GM18951 (cell line): ENCODE measurements around the gene MT1E.

Source experiments
- POLR2A ChIP-seq: IDR thresholded peaks from 4 replicates; pipeline ENCODE4 v1.6.1; 2011; ENCODE audit warnings: mild to moderate bottlenecking; ENCODE audit not compliant: insufficient read length, insufficient read depth; ENCODE audit errors: extremely low read depth
- in situ Hi-C: fragments of 300-500 bp; cut with MboI; formaldehyde crosslinking; loops from one replicate; pipeline ENCODE4 v1.12.0; 2022; ENCODE audit warnings: low sequenced_read_pairs, mixed read lengths, inconsistent platforms; ENCODE audit not compliant: unreplicated experiment

MT1E gene

DNA sequence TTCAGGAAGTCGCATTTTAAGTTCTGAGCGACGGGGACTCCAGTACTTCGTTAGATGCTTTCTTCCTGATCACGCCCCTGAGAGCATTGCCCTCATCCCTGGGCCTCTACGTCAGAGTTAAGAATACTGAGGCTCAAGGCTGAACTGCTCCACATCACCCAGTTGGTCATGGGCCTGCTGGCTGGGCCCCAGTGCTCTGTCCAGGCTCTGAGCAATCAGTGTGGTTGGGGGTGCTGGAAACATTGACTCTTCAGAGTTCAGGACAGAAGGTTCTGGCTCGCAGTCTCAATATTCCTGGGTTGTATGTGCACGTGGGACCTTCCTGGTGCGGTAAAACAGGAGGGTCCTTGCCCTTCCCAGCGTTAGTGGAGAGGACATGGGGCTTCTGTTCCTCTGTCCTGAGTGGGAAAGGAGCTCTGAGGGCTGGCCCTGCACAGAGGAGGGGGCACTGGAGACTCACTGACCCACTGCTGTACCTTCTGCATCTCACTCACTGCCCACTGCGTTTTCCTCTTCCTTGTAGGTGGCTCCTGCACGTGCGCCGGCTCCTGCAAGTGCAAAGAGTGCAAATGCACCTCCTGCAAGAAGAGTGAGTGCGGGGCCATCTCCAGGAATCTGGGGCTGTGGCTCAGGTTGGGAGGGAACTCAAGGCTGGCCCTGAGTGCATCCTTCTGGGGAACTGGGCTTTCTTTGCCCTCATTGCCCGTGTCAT lies 518 bp downstream of the MT1E start:
- no peak for TF ChIP-seq POLR2A
- in situ Hi-C loops, result no loop called here

DNA sequence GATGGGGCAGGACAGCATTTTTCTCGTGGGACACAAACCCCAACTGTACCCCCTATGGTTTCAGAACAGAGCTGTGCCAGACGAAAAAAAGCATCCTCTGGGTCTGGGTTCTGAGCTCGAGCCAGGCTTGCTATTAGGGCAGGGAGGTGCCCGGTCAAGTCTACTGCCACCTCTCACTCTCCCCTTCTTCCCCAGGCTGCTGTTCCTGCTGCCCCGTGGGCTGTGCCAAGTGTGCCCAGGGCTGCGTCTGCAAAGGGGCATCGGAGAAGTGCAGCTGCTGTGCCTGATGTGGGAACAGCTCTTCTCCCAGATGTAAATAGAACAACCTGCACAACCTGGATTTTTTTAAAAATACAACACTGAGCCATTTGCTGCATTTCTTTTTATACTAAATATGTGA lies 1.1 kb downstream of the MT1E start:
- in situ Hi-C loops, result no loop called here
- no peak for TF ChIP-seq POLR2A

DNA sequence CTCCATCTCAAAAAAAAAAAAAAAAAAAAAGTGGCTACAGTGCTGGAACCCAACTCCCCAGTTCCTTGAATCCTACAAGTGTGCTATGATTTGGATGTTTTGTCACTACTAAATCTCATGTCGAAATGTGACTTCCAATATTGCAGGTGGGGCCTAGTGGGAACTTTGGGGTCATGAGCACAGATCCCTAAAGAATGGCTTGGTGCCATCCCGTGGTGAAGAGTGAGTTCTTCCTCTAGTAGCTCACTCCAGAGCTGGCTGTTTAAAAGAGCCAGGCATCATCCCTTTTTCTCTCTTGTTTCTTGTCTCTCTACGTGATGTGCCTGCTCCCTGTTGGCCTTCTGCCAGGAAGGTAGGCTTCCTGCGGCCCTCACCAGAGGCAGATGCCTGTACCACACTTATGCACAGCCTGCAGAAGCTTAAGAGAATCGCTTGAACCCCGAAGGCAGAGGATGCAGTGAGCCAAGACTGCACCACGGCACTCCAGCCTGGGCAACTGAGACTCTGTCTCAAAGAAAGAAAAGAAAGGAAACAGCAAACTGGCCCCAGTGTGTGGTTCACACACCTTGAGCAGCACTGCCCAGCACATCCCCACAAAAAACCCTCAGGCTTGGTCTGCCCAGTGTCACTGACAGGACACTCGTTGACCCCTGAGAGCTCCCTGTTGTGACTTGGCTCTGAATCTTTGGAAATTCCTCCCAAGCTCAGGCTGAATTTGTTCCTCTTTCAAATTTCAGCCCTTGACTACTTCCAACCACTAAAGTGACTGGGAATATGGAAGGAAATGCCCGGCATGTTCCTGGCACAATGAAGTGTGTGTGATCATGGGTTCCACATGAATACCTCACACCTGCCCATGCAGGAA lies 3.1 kb downstream of the MT1E start:
- no peak for TF ChIP-seq POLR2A
- in situ Hi-C loops, result no loop called here

DNA sequence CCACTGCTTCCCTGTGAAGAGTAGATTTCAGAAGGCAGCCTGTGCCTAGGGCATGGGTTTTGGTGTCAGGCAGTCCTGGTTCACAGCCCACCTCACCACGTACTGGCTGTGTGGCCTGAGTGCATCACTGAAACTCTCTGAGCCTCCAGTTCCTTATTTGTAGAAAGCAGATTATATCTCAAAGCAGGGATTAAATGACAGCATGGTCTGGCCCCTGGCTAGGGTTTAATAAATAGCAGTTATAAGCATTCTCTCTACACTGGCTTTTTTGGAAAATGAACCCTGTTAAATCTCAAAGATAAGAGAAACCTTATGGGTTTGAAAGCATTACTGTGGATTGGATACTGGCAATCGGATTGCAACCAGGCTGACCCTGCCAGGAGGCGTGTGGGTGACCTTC lies 4.0 kb downstream of the MT1E start:
- TF ChIP-seq POLR2A, result no peak
- in situ Hi-C loops, result no loop called here

DNA sequence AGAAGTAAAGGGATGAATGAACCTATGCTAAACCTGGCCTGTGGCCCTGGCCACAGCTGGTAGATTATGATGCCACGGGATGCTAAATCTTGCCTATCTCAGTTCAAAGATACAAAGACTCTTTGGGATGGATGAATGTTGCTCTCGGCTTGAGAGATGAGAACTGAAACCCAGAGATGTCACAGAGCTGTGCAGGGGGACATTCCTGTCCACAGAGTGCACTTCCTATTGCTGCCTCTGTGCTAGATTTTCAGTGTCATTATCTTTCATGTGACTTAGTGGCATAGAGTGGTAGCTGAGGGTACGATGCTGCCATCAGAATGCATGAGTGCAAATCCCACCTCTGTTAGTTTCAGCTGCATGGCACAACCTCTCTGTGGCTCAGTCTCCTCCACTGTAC lies 4.6 kb downstream of the MT1E start:
- TF ChIP-seq POLR2A, result no peak
- in situ Hi-C loops, result no loop called here

DNA sequence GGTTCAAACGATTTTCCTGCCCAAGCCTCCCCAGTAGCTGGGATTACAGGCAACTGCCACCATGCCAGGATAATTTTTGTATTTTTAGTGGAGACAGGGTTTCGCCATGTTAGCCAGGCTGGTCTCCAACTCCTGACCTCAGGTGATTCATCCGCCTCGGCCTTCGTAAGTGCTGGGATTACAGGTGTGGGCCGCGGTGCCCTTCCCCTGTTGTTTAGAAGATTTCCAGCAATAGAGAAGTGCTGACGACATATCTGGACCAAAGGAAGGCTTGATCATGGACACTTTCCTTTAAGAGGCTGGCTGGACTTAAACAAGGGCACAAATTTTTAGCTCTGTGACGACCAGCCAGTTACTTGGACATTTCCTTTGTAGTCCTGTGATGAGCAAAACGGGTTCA lies 5.6 kb downstream of the MT1E start:
- TF ChIP-seq POLR2A, result no peak
- in situ Hi-C loops, result no loop called here

DNA sequence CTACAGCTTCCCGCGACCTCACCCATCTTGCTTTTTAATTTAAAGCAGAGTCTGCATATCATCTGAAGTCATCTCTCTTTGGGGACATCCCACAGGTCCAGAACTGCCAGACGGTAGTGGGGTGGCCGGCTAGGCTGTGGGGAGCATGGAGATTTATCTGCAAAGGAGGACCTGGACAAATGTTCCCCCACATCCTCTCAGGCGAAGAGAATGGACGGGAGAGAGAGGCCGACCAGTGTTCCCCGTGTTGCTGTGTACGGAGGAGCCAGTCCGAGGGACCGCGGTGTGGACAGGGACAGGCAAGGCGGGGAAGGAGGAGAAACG lies 6.2 kb downstream of the MT1E start:
- in situ Hi-C loops, result no loop called here
- no peak for TF ChIP-seq POLR2A

DNA sequence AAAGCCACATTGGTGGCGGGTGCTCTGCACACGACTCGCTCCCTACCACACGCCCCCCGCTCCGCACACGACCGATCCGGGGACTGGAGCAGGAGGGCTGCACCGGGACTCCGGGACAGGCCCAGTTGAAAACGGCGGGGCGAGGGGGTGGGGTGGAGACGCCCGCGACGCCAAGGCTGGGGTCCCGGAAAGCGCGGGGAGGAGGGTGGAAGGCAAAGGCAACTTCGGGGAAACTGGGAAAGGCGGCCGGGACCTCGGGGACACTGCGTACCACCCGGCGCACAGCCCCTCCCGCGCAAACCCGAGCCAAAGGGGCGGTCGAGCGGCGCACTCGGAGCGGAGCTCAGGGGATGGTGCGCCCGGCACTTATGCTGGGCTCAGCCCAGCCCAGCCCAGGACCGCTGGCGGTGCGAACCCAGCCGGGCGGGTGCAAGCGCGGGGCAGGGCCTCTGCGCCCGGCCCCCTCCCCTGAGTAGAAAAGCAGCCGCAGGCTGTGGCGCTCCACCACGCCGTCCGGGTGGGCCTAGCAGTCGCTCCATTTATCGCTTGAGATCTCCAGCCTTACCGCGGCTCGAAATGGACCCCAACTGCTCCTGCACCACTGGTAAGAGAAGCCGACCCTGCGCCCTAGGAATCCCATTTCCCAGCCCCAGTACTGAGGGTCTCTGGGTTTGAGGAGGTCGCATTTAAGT lies 6.7 kb downstream of the MT1E start, which contains the start of gene MT1M:
TSS of gene MT1M (plus strand) at position 504 of the 692 bp plus-strand sequence. CDS start at position 577, 73 bp downstream.
- in situ Hi-C loops, result no loop called here
- no peak for TF ChIP-seq POLR2A

DNA sequence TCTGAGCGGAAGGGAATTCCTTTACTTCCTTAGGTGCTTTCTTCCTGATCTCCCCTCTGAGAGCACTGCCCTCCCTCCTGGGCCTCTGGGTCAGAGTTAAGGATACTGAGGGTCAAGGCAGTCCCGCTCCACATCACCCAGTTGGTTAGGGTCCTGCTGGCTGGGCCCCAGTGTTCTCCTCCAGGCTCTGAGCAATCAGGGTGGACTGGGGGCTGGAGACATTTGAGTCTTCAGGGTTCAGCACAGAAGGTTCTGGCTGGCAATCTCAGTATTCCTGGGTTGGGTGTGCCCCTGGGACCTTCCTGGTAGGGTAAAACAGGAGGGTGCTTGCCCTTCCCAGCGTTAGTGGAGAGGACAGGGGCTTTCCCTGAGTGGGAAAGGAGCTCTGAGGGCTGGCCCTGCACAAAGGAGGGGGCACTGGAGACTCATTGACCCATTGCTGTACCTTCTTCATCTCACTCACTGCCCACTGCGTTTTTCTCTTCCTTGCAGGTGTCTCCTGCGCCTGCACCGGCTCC lies 7.3 kb downstream of the MT1E start:
- in situ Hi-C loops, result no loop called here
- no peak for TF ChIP-seq POLR2A

DNA sequence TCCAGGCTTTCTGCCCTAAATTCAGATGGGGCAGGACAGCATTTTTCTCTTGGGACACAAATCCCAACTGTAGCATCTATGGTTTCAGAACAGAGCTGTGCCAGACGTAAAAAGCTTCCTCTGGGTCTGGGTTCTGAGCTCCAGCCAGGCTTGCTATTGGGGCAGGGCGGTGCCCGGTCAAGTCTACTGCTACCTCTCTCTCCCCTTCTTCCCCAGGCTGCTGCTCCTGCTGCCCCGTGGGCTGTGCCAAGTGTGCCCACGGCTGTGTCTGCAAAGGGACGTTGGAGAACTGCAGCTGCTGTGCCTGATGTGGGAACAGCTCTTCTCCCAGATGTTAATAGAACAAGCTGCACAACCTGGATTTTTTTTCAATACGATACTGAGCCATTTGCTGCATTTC lies 8.0 kb downstream of the MT1E start:
- TF ChIP-seq POLR2A, result no peak
- in situ Hi-C loops, result no loop called here

DNA sequence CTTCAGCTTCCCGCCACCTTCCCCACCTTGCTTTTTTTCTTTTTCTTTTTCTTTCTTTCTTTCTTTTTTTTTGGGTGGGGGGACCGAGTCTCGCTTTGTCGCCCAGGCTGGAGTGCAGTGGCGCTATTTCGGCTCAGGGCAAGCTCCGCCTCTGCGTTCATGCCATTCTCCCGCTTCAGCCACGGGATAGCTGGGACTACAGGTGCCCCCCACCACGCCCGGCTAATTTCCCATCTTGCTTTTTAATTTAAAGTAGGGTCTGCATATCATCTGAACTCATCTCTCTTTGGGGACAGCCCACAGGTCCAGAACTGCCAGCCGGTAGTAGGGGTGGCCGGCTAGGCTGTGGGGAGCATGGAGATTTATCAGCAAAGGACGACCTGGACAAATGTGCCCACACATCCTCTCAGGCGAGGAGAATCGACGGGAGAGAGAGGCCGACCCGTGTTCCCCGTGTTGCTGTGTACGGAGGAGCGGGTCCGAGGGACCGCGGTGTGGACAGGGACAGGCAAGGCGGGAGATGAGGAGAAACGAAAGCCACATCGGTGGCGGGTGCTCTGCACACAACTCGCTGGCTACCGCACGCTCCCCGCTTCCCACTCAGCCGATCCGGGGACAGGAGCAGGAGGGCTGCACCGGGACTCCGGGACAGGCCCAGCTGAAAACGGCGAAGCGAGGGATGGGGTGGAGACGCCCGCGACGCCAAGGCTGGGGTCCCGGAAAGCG lies 9.3 kb downstream of the MT1E start:
- in situ Hi-C loops, result no loop called here

DNA sequence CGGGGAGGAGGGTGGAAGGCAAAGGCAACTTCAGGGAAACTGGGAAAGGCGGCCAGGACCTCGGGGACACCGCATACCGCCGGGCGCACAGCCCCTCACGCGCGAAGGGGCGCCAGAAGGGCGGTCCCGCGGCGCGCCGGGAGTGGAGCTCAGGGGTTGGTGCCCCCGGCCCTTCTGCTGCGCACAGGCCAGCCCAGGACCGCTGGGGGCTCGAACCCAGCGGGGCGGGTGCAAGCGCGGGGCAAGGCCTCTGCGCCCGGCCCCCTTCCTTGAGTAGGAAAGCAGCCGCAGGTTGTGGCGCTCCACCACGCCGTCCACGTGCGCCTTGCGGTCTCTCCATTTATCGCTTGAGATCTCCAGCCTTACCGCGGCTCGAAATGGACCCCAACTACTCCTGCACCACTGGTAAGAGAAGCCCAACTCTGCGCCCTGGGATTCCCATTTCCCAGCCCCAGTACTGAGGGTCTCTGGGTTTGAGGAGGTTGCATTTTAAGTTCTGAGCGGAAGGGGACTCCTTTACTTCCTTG lies 9.9 kb downstream of the MT1E start:
- in situ Hi-C loops, result no loop called here
- TF ChIP-seq POLR2A, result no peak

More for the DNA sequence above, 9.3 kb downstream of the MT1E start:
- no peak for TF ChIP-seq POLR2A
